ENCODE results near the gene SMAD2.
A peak's percentile ranks its signal among the peaks of the same experiment; 100 is the strongest.

Gene SMAD2

DNA sequence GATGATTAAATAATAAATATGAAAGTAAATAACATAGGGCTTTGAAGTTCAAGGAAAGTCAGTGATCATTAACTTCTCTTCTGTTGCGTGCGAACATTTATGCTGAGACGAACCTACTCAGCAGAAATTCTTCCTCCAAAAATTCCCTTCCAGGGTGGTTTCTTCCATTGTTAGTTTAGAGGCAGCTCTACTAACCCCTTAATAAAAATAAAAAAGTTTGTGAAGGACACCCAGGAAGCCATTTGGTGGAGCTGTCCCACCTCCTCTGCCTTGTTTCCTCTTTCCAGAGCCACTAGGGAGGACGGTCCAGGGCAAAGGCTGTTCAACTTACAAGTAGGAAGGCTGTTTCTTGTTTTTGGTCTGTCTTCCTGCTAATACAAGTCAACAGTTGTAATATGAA, 2.1 kb upstream of the SMAD2 start:
- no peaks in the 10 kb centered on the region for H3K9me3 ChIP-seq (ENCODE audit: insufficient read depth, low read depth, low read length)
- H3K36me3 ChIP-seq (ENCODE audit: insufficient read depth, low read length): no peaks in the 10 kb centered on the region
- H3K4me2 ChIP-seq (ENCODE audit: low read depth, low read length, poor library complexity, severe bottlenecking): peak overlapping the region; percentile 84
- peaks cover 25% of the 10 kb centered on the region for H4K20me1 ChIP-seq (ENCODE audit: insufficient read depth, low read length, poor library complexity, severe bottlenecking)
- H3F3A ChIP-seq (ENCODE audit: low read depth): peaks cover 4% of the 10 kb centered on the region; the same call in 1 of the 2 replicates
- H3K4me3 ChIP-seq (ENCODE audit: low read length, poor library complexity, severe bottlenecking): peak overlapping the region; percentile 71
- H3K27me3 ChIP-seq (ENCODE audit: insufficient read depth, low read length, poor library complexity, severe bottlenecking): no peaks in the 10 kb centered on the region
- peaks cover 27% of the 10 kb centered on the region for H3K79me2 ChIP-seq (ENCODE audit: insufficient read depth, low read length)
- H2AFZ ChIP-seq (ENCODE audit: low read length): no peak overlapping the region
- no peaks in the 10 kb centered on the region for H3K9me2 ChIP-seq (replicated peaks; ENCODE audit: low read depth, low read length)
- H3K4me1 ChIP-seq (ENCODE audit: insufficient read depth, low read length, poor library complexity, severe bottlenecking): peaks cover 73% of the 10 kb centered on the region
- TF ChIP-seq, protein P1, sequence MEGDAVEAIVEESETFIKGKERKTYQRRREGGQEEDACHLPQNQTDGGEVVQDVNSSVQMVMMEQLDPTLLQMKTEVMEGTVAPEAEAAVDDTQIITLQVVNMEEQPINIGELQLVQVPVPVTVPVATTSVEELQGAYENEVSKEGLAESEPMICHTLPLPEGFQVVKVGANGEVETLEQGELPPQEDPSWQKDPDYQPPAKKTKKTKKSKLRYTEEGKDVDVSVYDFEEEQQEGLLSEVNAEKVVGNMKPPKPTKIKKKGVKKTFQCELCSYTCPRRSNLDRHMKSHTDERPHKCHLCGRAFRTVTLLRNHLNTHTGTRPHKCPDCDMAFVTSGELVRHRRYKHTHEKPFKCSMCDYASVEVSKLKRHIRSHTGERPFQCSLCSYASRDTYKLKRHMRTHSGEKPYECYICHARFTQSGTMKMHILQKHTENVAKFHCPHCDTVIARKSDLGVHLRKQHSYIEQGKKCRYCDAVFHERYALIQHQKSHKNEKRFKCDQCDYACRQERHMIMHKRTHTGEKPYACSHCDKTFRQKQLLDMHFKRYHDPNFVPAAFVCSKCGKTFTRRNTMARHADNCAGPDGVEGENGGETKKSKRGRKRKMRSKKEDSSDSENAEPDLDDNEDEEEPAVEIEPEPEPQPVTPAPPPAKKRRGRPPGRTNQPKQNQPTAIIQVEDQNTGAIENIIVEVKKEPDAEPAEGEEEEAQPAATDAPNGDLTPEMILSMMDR (conservative IDR thresholded peaks at IDR 0.05; ENCODE audit: low read length): peak; percentile 49; the same call in 1 of the 2 replicates
- TF ChIP-seq EZH2phosphoT487 (IDR thresholded peaks at IDR 0.05; ENCODE audit: borderline replicate concordance): no peak
- H3K9ac ChIP-seq (ENCODE audit: low read depth, low read length, poor library complexity, severe bottlenecking): peak overlapping the region; percentile 86

DNA sequence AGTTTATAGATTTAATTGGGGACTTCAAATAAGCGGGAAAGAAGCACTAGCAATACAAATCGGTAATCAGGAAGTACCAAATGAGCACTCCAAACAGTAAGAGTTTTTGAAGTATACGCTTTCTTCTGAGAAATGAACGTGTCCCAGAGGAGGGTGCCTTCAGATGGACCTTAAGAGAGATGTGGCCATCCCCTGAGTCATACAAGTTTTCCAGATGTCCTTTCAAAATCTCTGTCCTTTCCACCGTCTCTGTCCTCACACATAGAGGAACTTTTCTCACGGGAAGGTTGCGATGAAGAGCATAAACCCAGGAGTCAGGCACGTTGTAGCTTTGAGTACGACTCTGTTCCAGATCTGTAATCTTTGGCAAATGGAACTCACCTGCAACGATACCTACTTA, 1.7 kb upstream of the SMAD2 start:
- Histone ChIP-seq H3K9ac (ENCODE audit: low read depth, low read length, poor library complexity, severe bottlenecking) (peak overlapping the region; percentile 86), H3K4me2 (ENCODE audit: low read depth, low read length, poor library complexity, severe bottlenecking) (peak overlapping the region; percentile 84), H3K4me1 (ENCODE audit: insufficient read depth, low read length, poor library complexity, severe bottlenecking) (peaks cover 72% of the 10 kb centered on the region), H3K9me3 (ENCODE audit: insufficient read depth, low read depth, low read length) (no peaks in the 10 kb centered on the region), H2AFZ (ENCODE audit: low read length) (no peak overlapping the region), H3K27me3 (ENCODE audit: insufficient read depth, low read length, poor library complexity, severe bottlenecking) (no peaks in the 10 kb centered on the region), H3K9me2 (replicated peaks; ENCODE audit: low read depth, low read length) (no peaks in the 10 kb centered on the region), H4K20me1 (ENCODE audit: insufficient read depth, low read length, poor library complexity, severe bottlenecking) (peaks cover 28% of the 10 kb centered on the region), H3K36me3 (ENCODE audit: insufficient read depth, low read length) (no peaks in the 10 kb centered on the region), H3K79me2 (ENCODE audit: insufficient read depth, low read length) (peaks cover 31% of the 10 kb centered on the region), H3F3A (ENCODE audit: low read depth) (peaks cover 4% of the 10 kb centered on the region; the same call in 1 of the 2 replicates), H3K4me3 (ENCODE audit: low read length, poor library complexity, severe bottlenecking) (peak overlapping the region; percentile 71)
- TF ChIP-seq, protein P1 (conservative IDR thresholded peaks at IDR 0.05; ENCODE audit: low read length): no peak
- no peak for TF ChIP-seq EZH2phosphoT487 (IDR thresholded peaks at IDR 0.05; ENCODE audit: borderline replicate concordance)

DNA sequence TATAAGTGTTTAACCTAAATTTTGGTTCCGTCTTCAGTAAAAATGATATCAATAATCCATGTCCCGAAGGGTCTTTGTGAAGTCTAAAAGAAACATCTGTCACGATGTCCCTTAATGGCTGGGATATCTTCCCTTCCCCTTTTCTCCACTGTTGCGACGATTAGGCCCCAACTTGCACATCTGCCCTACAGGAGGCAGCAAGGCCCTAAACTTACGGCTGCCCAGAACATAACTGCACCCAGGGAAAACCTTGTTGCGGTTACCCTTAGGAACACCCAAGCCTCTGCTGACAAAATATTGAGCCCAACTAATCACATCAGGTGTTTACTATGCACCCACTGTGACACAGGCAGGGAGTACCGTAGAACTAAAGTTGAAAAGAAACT, 1.3 kb upstream of the SMAD2 start:
- Histone ChIP-seq H3K27me3 (ENCODE audit: insufficient read depth, low read length, poor library complexity, severe bottlenecking) (no peaks in the 10 kb centered on the region), H3F3A (ENCODE audit: low read depth) (peaks cover 4% of the 10 kb centered on the region; the same call in 1 of the 2 replicates), H3K79me2 (ENCODE audit: insufficient read depth, low read length) (peaks cover 36% of the 10 kb centered on the region), H3K4me3 (ENCODE audit: low read length, poor library complexity, severe bottlenecking) (peak overlapping the region; percentile 71), H3K36me3 (ENCODE audit: insufficient read depth, low read length) (no peaks in the 10 kb centered on the region), H3K4me2 (ENCODE audit: low read depth, low read length, poor library complexity, severe bottlenecking) (peak overlapping the region; percentile 84), H3K9me3 (ENCODE audit: insufficient read depth, low read depth, low read length) (no peaks in the 10 kb centered on the region), H3K9ac (ENCODE audit: low read depth, low read length, poor library complexity, severe bottlenecking) (peak overlapping the region; percentile 86), H4K20me1 (ENCODE audit: insufficient read depth, low read length, poor library complexity, severe bottlenecking) (peaks cover 33% of the 10 kb centered on the region), H3K9me2 (replicated peaks; ENCODE audit: low read depth, low read length) (no peaks in the 10 kb centered on the region), H3K4me1 (ENCODE audit: insufficient read depth, low read length, poor library complexity, severe bottlenecking) (peaks cover 72% of the 10 kb centered on the region), H2AFZ (ENCODE audit: low read length) (peak overlapping the region; percentile 72; the same call in 1 of the 2 replicates)
- TF ChIP-seq, protein P1 (conservative IDR thresholded peaks at IDR 0.05; ENCODE audit: low read length): peak; percentile 73
- no peak for TF ChIP-seq EZH2phosphoT487 (IDR thresholded peaks at IDR 0.05; ENCODE audit: borderline replicate concordance)

Measured in Loucy (cell line).